ENCODE data around the gene FABP2. TPM values are rescaled to one million over a fixed set of nuclear protein-coding genes. Genes with fewer than 3 reads are reported as not detected.
A peak's percentile ranks its signal among the peaks of the same experiment; 100 is the strongest.
"Not testable (repeated sequence)": the region's sequence is repeated elsewhere in the genome, so short reads cannot be mapped to it uniquely, and the experiment has no call there.

FABP2 gene
- total RNA-seq, 1 donor, result not detected

GRCh38 chr4:119356796-119357195 is 34.9 kb upstream of the FABP2 start:
- H3K4me2 ChIP-seq (ENCODE audit: insufficient read depth, low read length); H3K36me3 ChIP-seq (ENCODE audit: insufficient read depth, low read length); H2AFZ ChIP-seq (ENCODE audit: low read length); H3K27ac ChIP-seq (ENCODE audit: low read depth, low read length); DNase-seq (ENCODE audit: insufficient read length, low spot score, missing footprints); H4K20me1 ChIP-seq (ENCODE audit: insufficient read depth, low read length); H3K27me3 ChIP-seq (ENCODE audit: insufficient read depth, low read length); H3K4me3 ChIP-seq (ENCODE audit: insufficient read depth, low read length); H3K79me2 ChIP-seq (ENCODE audit: insufficient read depth, low read length); H3K9me3 ChIP-seq (ENCODE audit: low read depth, low read length); H3K4me1 ChIP-seq (ENCODE audit: insufficient read depth, low read length): not testable (repeated sequence)

GRCh38 chr4:119356041-119356440 is 34.1 kb upstream of the FABP2 start:
- DNase-seq (ENCODE audit: insufficient read length, low spot score, missing footprints); H3K9me3 ChIP-seq (ENCODE audit: low read depth, low read length); H3K79me2 ChIP-seq (ENCODE audit: insufficient read depth, low read length); H3K27ac ChIP-seq (ENCODE audit: low read depth, low read length); H2AFZ ChIP-seq (ENCODE audit: low read length); H4K20me1 ChIP-seq (ENCODE audit: insufficient read depth, low read length); H3K27me3 ChIP-seq (ENCODE audit: insufficient read depth, low read length); H3K4me2 ChIP-seq (ENCODE audit: insufficient read depth, low read length); H3K36me3 ChIP-seq (ENCODE audit: insufficient read depth, low read length); H3K4me1 ChIP-seq (ENCODE audit: insufficient read depth, low read length); H3K4me3 ChIP-seq (ENCODE audit: insufficient read depth, low read length): not testable (repeated sequence)

- not testable (repeated sequence) for H3K4me3 ChIP-seq (ENCODE audit: insufficient read depth, low read length); H3K36me3 ChIP-seq (ENCODE audit: insufficient read depth, low read length); H3K4me2 ChIP-seq (ENCODE audit: insufficient read depth, low read length); H2AFZ ChIP-seq (ENCODE audit: low read length); H3K27me3 ChIP-seq (ENCODE audit: insufficient read depth, low read length); H3K79me2 ChIP-seq (ENCODE audit: insufficient read depth, low read length); H3K27ac ChIP-seq (ENCODE audit: low read depth, low read length); H3K4me1 ChIP-seq (ENCODE audit: insufficient read depth, low read length); DNase-seq (ENCODE audit: insufficient read length, low spot score, missing footprints); H3K9me3 ChIP-seq (ENCODE audit: low read depth, low read length); H4K20me1 ChIP-seq (ENCODE audit: insufficient read depth, low read length)
Observed at GRCh38 chr4:119353364-119353763, 31.4 kb upstream of the FABP2 start.

- not testable (repeated sequence) for H2AFZ ChIP-seq (ENCODE audit: low read length); H3K79me2 ChIP-seq (ENCODE audit: insufficient read depth, low read length); H3K4me2 ChIP-seq (ENCODE audit: insufficient read depth, low read length); H3K4me3 ChIP-seq (ENCODE audit: insufficient read depth, low read length); H3K4me1 ChIP-seq (ENCODE audit: insufficient read depth, low read length); H4K20me1 ChIP-seq (ENCODE audit: insufficient read depth, low read length); H3K27me3 ChIP-seq (ENCODE audit: insufficient read depth, low read length); H3K9me3 ChIP-seq (ENCODE audit: low read depth, low read length); H3K27ac ChIP-seq (ENCODE audit: low read depth, low read length); H3K36me3 ChIP-seq (ENCODE audit: insufficient read depth, low read length); DNase-seq (ENCODE audit: insufficient read length, low spot score, missing footprints)
Observed at GRCh38 chr4:119348169-119348568, 26.2 kb upstream of the FABP2 start.

- H3K4me1 ChIP-seq (ENCODE audit: insufficient read depth, low read length); H3K4me2 ChIP-seq (ENCODE audit: insufficient read depth, low read length); H3K27me3 ChIP-seq (ENCODE audit: insufficient read depth, low read length); H4K20me1 ChIP-seq (ENCODE audit: insufficient read depth, low read length); H3K27ac ChIP-seq (ENCODE audit: low read depth, low read length); H2AFZ ChIP-seq (ENCODE audit: low read length); H3K9me3 ChIP-seq (ENCODE audit: low read depth, low read length); DNase-seq (ENCODE audit: insufficient read length, low spot score, missing footprints); H3K36me3 ChIP-seq (ENCODE audit: insufficient read depth, low read length); H3K79me2 ChIP-seq (ENCODE audit: insufficient read depth, low read length); H3K4me3 ChIP-seq (ENCODE audit: insufficient read depth, low read length): not testable (repeated sequence)
Observed at GRCh38 chr4:119343293-119343692, 21.4 kb upstream of the FABP2 start.

GRCh38 chr4:119339895-119340294 is 18.0 kb upstream of the FABP2 start:
- not testable (repeated sequence) for H3K27me3 ChIP-seq (ENCODE audit: insufficient read depth, low read length); DNase-seq (ENCODE audit: insufficient read length, low spot score, missing footprints); H3K9me3 ChIP-seq (ENCODE audit: low read depth, low read length); H3K27ac ChIP-seq (ENCODE audit: low read depth, low read length); H3K4me2 ChIP-seq (ENCODE audit: insufficient read depth, low read length); H4K20me1 ChIP-seq (ENCODE audit: insufficient read depth, low read length); H3K36me3 ChIP-seq (ENCODE audit: insufficient read depth, low read length); H2AFZ ChIP-seq (ENCODE audit: low read length); H3K4me1 ChIP-seq (ENCODE audit: insufficient read depth, low read length); H3K4me3 ChIP-seq (ENCODE audit: insufficient read depth, low read length); H3K79me2 ChIP-seq (ENCODE audit: insufficient read depth, low read length)

GRCh38 chr4:119337010-119337409 is 15.1 kb upstream of the FABP2 start:
- no peaks in the 10 kb centered on the region for H3K27me3 ChIP-seq (ENCODE audit: insufficient read depth, low read length)
- DNase-seq (ENCODE audit: insufficient read length, low spot score, missing footprints), result no peak

GRCh38 chr4:119336332-119336979 is 14.5 kb upstream of the FABP2 start:
- not testable (repeated sequence) for H3K4me2 ChIP-seq (ENCODE audit: insufficient read depth, low read length); H4K20me1 ChIP-seq (ENCODE audit: insufficient read depth, low read length); H3K36me3 ChIP-seq (ENCODE audit: insufficient read depth, low read length); H2AFZ ChIP-seq (ENCODE audit: low read length); H3K4me3 ChIP-seq (ENCODE audit: insufficient read depth, low read length); H3K4me1 ChIP-seq (ENCODE audit: insufficient read depth, low read length); H3K27ac ChIP-seq (ENCODE audit: low read depth, low read length); H3K79me2 ChIP-seq (ENCODE audit: insufficient read depth, low read length); H3K27me3 ChIP-seq (ENCODE audit: insufficient read depth, low read length); H3K9me3 ChIP-seq (ENCODE audit: low read depth, low read length)
- peak; percentile 8 for DNase-seq (ENCODE audit: insufficient read length, low spot score, missing footprints)

More at GRCh38 chr4:119337010-119337409, 15.1 kb upstream of the FABP2 start:
- H4K20me1 ChIP-seq (ENCODE audit: insufficient read depth, low read length), result no peaks in the 10 kb centered on the region
- no peaks in the 10 kb centered on the region for H3K4me1 ChIP-seq (ENCODE audit: insufficient read depth, low read length)
- no peaks in the 10 kb centered on the region for H3K36me3 ChIP-seq (ENCODE audit: insufficient read depth, low read length)
- no peak overlapping the region for H3K4me2 ChIP-seq (ENCODE audit: insufficient read depth, low read length)
- no peak overlapping the region for H3K4me3 ChIP-seq (ENCODE audit: insufficient read depth, low read length)
- no peak overlapping the region for H3K27ac ChIP-seq (ENCODE audit: low read depth, low read length)
- H3K9me3 ChIP-seq (ENCODE audit: low read depth, low read length), result no peaks in the 10 kb centered on the region
- H3K79me2 ChIP-seq (ENCODE audit: insufficient read depth, low read length), result no peaks in the 10 kb centered on the region
- no peak overlapping the region for H2AFZ ChIP-seq (ENCODE audit: low read length)
- no peak for TF ChIP-seq CTCF (IDR thresholded peaks at IDR 0.05; ENCODE audit: extremely low read depth, low read depth, low read length)

Measured in osteoblast (primary cell).